Renal pelvis (tissue), 12 donors: ENCODE data around the gene CRHBP. TPM values are rescaled to one million over a fixed set of nuclear protein-coding genes. Genes with fewer than 3 reads are reported as not detected.
A peak's percentile ranks its signal among the peaks of the same experiment; 100 is the strongest.
"Not testable (repeated sequence)": the region's sequence is repeated elsewhere in the genome, so short reads cannot be mapped to it uniquely, and the experiment has no call there.

ENCODE experiments used
- DNase-seq: peaks from one replicate; pipeline ENCODE4 v3.0.0-alpha.2; 2013
- long read RNA-seq, 16 experiments: transcript quantifications; one replicate each; lab custom pipeline, GENCODE V29; 2026
- polyA plus RNA-seq, 3 donors: library from polyadenylated mRNA; unstranded; fragments of 120-200 nt; gene quantifications; one replicate each; pipeline ENCODE4 v1.2.1, GENCODE V29; 2013; ENCODE audit not compliant: insufficient read length in 3 of 3

The CRHBP gene
- 10 to 100 TPM; 20.7 to 27.1 (median 25.5) TPM for polyA plus RNA-seq
- long read RNA-seq, donor 1, transcript CRHBP-201 (7 exons, 1,980 nt) = minor isoform, 6 of 18 reads
- long read RNA-seq, donor 1, transcript CRHBP-202 (2 exons, 455 nt) = major isoform, 12 of 18 reads
- long read RNA-seq, donor 1, partial matches to known transcripts = 0 of 18 reads
- long read RNA-seq, donor 1, other reads (novel, unspliced or antisense) = 0 of 18 reads
- long read RNA-seq, donor 2, transcript CRHBP-202 (2 exons, 455 nt) = minor isoform, 14 of 29 reads
- long read RNA-seq, donor 2, transcript CRHBP-201 (7 exons, 1,980 nt) = major isoform, 15 of 29 reads
- long read RNA-seq, donor 2, partial matches to known transcripts = 0 of 29 reads
- long read RNA-seq, donor 2, other reads (novel, unspliced or antisense) = 0 of 29 reads
- long read RNA-seq, donor 3, transcript CRHBP-202 (2 exons, 455 nt) = major isoform, 11 of 24 reads
- long read RNA-seq, donor 3, transcript CRHBP-201 (7 exons, 1,980 nt) = minor isoform, 7 of 24 reads
- long read RNA-seq, donor 3, partial matches to known transcripts = 5 of 24 reads
- long read RNA-seq, donor 3, other reads (novel, unspliced or antisense) = 0 of 24 reads
- long read RNA-seq, donor 4, transcript CRHBP-201 (7 exons, 1,980 nt) = major isoform, 10 of 19 reads
- long read RNA-seq, donor 4, transcript CRHBP-202 (2 exons, 455 nt) = minor isoform, 9 of 19 reads
- long read RNA-seq, donor 4, partial matches to known transcripts = 0 of 19 reads
- long read RNA-seq, donor 4, other reads (novel, unspliced or antisense) = 0 of 19 reads
- long read RNA-seq, donor 5, partial matches to known transcripts = 0 of 6 reads
- long read RNA-seq, donor 5, other reads (novel, unspliced or antisense) = 0 of 6 reads
- long read RNA-seq, donor 6, transcript CRHBP-202 (2 exons, 455 nt) = major isoform, 12 of 25 reads
- long read RNA-seq, donor 6, transcript CRHBP-201 (7 exons, 1,980 nt) = minor isoform, 7 of 25 reads
- long read RNA-seq, donor 6, partial matches to known transcripts = 6 of 25 reads
- long read RNA-seq, donor 6, other reads (novel, unspliced or antisense) = 0 of 25 reads
- long read RNA-seq, donor 7, transcript CRHBP-201 (7 exons, 1,980 nt) = minor isoform, 13 of 34 reads
- long read RNA-seq, donor 7, transcript CRHBP-202 (2 exons, 455 nt) = major isoform, 21 of 34 reads
- long read RNA-seq, donor 7, partial matches to known transcripts = 0 of 34 reads
- long read RNA-seq, donor 7, other reads (novel, unspliced or antisense) = 0 of 34 reads
- long read RNA-seq, donor 8, partial matches to known transcripts = 0 of 1 reads
- long read RNA-seq, donor 8, other reads (novel, unspliced or antisense) = 0 of 1 reads
- long read RNA-seq, donor 9, transcript CRHBP-202 (2 exons, 455 nt) = major isoform, 16 of 25 reads
- long read RNA-seq, donor 9, transcript CRHBP-201 (7 exons, 1,980 nt) = minor isoform, 9 of 25 reads
- long read RNA-seq, donor 9, partial matches to known transcripts = 0 of 25 reads
- long read RNA-seq, donor 9, other reads (novel, unspliced or antisense) = 0 of 25 reads
- long read RNA-seq, donor 10, transcript CRHBP-201 (7 exons, 1,980 nt) = minor isoform, 5 of 17 reads
- long read RNA-seq, donor 10, transcript CRHBP-202 (2 exons, 455 nt) = major isoform, 12 of 17 reads
- long read RNA-seq, donor 10, partial matches to known transcripts = 0 of 17 reads
- long read RNA-seq, donor 10, other reads (novel, unspliced or antisense) = 0 of 17 reads
- long read RNA-seq, donor 11, transcript CRHBP-201 (7 exons, 1,980 nt) = minor isoform, 6 of 26 reads
- long read RNA-seq, donor 11, transcript CRHBP-202 (2 exons, 455 nt) = major isoform, 15 of 26 reads
- long read RNA-seq, donor 11, partial matches to known transcripts = 5 of 26 reads
- long read RNA-seq, donor 11, other reads (novel, unspliced or antisense) = 0 of 26 reads
- long read RNA-seq, donor 12, transcript CRHBP-202 (2 exons, 455 nt) = major isoform, 17 of 20 reads
- long read RNA-seq, donor 12, partial matches to known transcripts = 0 of 20 reads
- long read RNA-seq, donor 12, other reads (novel, unspliced or antisense) = 0 of 20 reads
- long read RNA-seq, donor 13, transcript CRHBP-202 (2 exons, 455 nt) = major isoform, 5 of 13 reads
- long read RNA-seq, donor 13, partial matches to known transcripts = 6 of 13 reads
- long read RNA-seq, donor 13, other reads (novel, unspliced or antisense) = 0 of 13 reads
- long read RNA-seq, donor 14, transcript CRHBP-201 (7 exons, 1,980 nt) = minor isoform, 6 of 36 reads
- long read RNA-seq, donor 14, transcript CRHBP-202 (2 exons, 455 nt) = major isoform, 20 of 36 reads
- long read RNA-seq, donor 14, partial matches to known transcripts = 9 of 36 reads
- long read RNA-seq, donor 14, other reads (novel, unspliced or antisense) = 0 of 36 reads
- long read RNA-seq, donor 15, transcript CRHBP-202 (2 exons, 455 nt) = major isoform, 18 of 23 reads
- long read RNA-seq, donor 15, transcript CRHBP-201 (7 exons, 1,980 nt) = minor isoform, 5 of 23 reads
- long read RNA-seq, donor 15, partial matches to known transcripts = 0 of 23 reads
- long read RNA-seq, donor 15, other reads (novel, unspliced or antisense) = 0 of 23 reads
- long read RNA-seq, donor 16, transcript CRHBP-201 (7 exons, 1,980 nt) = major isoform, 10 of 30 reads
- long read RNA-seq, donor 16, transcript CRHBP-202 (2 exons, 455 nt) = minor isoform, 9 of 30 reads
- long read RNA-seq, donor 16, partial matches to known transcripts = 10 of 30 reads
- long read RNA-seq, donor 16, other reads (novel, unspliced or antisense) = 0 of 30 reads

GRCh38 chr5:76952795-76953536, at the start of gene CRHBP:
CRHBP (plus strand) TSS chr5:76953045; CDS start chr5:76953135, 90 bp downstream.
- no peak for DNase-seq

GRCh38 chr5:76908166-76908565, 44.7 kb upstream of the CRHBP start:
- DNase-seq = no peak

GRCh38 chr5:76910344-76910933, 42.4 kb upstream of the CRHBP start:
- DNase-seq = not testable (repeated sequence)

- not testable (repeated sequence) for DNase-seq
Observed at GRCh38 chr5:76914671-76915070, 38.2 kb upstream of the CRHBP start.

- DNase-seq = no peak
Observed at GRCh38 chr5:76918539-76918938, 34.3 kb upstream of the CRHBP start.

GRCh38 chr5:76920491-76920890, 32.4 kb upstream of the CRHBP start:
- no peak for DNase-seq

GRCh38 chr5:76926329-76927105, 26.3 kb upstream of the CRHBP start:
- DNase-seq = peak; percentile 16

- no peak for DNase-seq
Observed at GRCh38 chr5:76927961-76928360, 24.9 kb upstream of the CRHBP start.

GRCh38 chr5:76930083-76930482, 22.8 kb upstream of the CRHBP start:
- no peak for DNase-seq

- DNase-seq = no peak
Observed at GRCh38 chr5:76938177-76938576, 14.7 kb upstream of the CRHBP start.

- DNase-seq = no peak
Observed at GRCh38 chr5:76941000-76941399, 11.8 kb upstream of the CRHBP start.

- no peak for DNase-seq
Observed at GRCh38 chr5:76941442-76941841, 11.4 kb upstream of the CRHBP start.

- no peak for DNase-seq
Observed at GRCh38 chr5:76942581-76942980, 10.3 kb upstream of the CRHBP start.

- no peak for DNase-seq
Observed at GRCh38 chr5:76943006-76943405, 9.8 kb upstream of the CRHBP start.

- no peak for DNase-seq
Observed at GRCh38 chr5:76944638-76945037, 8.2 kb upstream of the CRHBP start.

GRCh38 chr5:76945238-76945637, 7.6 kb upstream of the CRHBP start:
- not testable (repeated sequence) for DNase-seq

- DNase-seq = no peak
Observed at GRCh38 chr5:76946090-76946489, 6.8 kb upstream of the CRHBP start.
